ENCODE results near the gene HSPG2.
"Not testable (repeated sequence)": the region's sequence is repeated elsewhere in the genome, so short reads cannot be mapped to it uniquely, and the experiment has no call there.

The HSPG2 gene

GRCh38 chr1:21931171-21932093, 5.7 kb downstream of the HSPG2 start:
- no peak for DNase-seq

- DNase-seq, result no peak
Observed at GRCh38 chr1:21930629-21931170, 6.4 kb downstream of the HSPG2 start.

GRCh38 chr1:21930080-21930571, 7.0 kb downstream of the HSPG2 start:
- no peak for DNase-seq

- DNase-seq, result no peak
Observed at GRCh38 chr1:21927533-21928237, 9.4 kb downstream of the HSPG2 start.

- no peak for DNase-seq
Observed at GRCh38 chr1:21926814-21927532, 10.1 kb downstream of the HSPG2 start.

GRCh38 chr1:21926065-21926464, 11.0 kb downstream of the HSPG2 start:
- no peak for DNase-seq

GRCh38 chr1:21925334-21925940, 11.7 kb downstream of the HSPG2 start:
- DNase-seq, result no peak

GRCh38 chr1:21924503-21925005, 12.6 kb downstream of the HSPG2 start:
- DNase-seq, result no peak

- DNase-seq, result no peak
Observed at GRCh38 chr1:21922090-21923013, 14.8 kb downstream of the HSPG2 start.

- DNase-seq, result no peak
Observed at GRCh38 chr1:21921100-21921875, 15.8 kb downstream of the HSPG2 start.

GRCh38 chr1:21919520-21919919, 17.6 kb downstream of the HSPG2 start:
- no peak for DNase-seq

- not testable (repeated sequence) for DNase-seq
Observed at GRCh38 chr1:21917239-21917631, 19.9 kb downstream of the HSPG2 start.

GRCh38 chr1:21916447-21917238, 20.5 kb downstream of the HSPG2 start:
- no peak for DNase-seq

- DNase-seq, result no peak
Observed at GRCh38 chr1:21914880-21915640, 22.1 kb downstream of the HSPG2 start.

GRCh38 chr1:21914450-21914849, 22.7 kb downstream of the HSPG2 start:
- DNase-seq, result no peak

- DNase-seq, result no peak
Observed at GRCh38 chr1:21913763-21914162, 23.3 kb downstream of the HSPG2 start.

GRCh38 chr1:21913258-21913657, 23.9 kb downstream of the HSPG2 start:
- peak; percentile 10 for DNase-seq

GRCh38 chr1:21912038-21912758, 24.9 kb downstream of the HSPG2 start:
- no peak for DNase-seq

Measured in SHP77 treated with DMSO at 0.1 percent for 48 hours (cell line).